ENCODE results near the gene TEX14.

The TEX14 gene

DNA sequence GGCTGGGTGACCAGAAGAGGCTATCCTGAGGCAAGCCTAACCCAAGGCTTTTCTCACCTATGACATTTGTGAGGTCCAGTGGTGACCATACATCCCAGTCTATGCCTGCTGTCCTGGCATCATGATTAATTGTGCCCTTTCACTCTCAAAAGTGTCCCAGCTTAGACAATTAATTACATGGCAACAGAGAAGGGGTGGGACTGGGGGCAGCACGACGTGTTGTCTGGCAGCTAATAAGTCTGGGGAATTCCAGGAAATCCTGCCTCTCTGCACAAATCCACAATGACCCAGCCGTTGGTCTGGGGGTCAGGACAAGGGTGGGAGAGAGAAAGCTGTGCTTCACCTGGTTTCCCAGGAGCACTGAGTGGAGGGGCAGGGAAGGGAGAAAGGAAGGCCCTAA, 163.4 kb downstream of the TEX14 start:
- H3F3A ChIP-seq (ENCODE audit: insufficient read depth) = no peaks in the 10 kb centered on the region
- no peak overlapping the region for H3K4me2 ChIP-seq (ENCODE audit: low read depth, low read length, poor library complexity, severe bottlenecking)
- no peak overlapping the region for H2AFZ ChIP-seq (ENCODE audit: low read depth, low read length, severe bottlenecking)
- H3K27ac ChIP-seq (ENCODE audit: low read depth, low read length) = no peak overlapping the region
- TF ChIP-seq, protein P1, sequence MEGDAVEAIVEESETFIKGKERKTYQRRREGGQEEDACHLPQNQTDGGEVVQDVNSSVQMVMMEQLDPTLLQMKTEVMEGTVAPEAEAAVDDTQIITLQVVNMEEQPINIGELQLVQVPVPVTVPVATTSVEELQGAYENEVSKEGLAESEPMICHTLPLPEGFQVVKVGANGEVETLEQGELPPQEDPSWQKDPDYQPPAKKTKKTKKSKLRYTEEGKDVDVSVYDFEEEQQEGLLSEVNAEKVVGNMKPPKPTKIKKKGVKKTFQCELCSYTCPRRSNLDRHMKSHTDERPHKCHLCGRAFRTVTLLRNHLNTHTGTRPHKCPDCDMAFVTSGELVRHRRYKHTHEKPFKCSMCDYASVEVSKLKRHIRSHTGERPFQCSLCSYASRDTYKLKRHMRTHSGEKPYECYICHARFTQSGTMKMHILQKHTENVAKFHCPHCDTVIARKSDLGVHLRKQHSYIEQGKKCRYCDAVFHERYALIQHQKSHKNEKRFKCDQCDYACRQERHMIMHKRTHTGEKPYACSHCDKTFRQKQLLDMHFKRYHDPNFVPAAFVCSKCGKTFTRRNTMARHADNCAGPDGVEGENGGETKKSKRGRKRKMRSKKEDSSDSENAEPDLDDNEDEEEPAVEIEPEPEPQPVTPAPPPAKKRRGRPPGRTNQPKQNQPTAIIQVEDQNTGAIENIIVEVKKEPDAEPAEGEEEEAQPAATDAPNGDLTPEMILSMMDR (IDR thresholded peaks at IDR 0.05; ENCODE audit: insufficient read depth, low read length, poor library complexity, severe bottlenecking) = no peak
- TF ChIP-seq EZH2phosphoT487 (conservative IDR thresholded peaks at IDR 0.05; ENCODE audit: low read length) = no peak
- no peak overlapping the region for H3K9ac ChIP-seq (ENCODE audit: low read length)
- H3K36me3 ChIP-seq (ENCODE audit: low read length) = no peaks in the 10 kb centered on the region
- H4K20me1 ChIP-seq (ENCODE audit: low read depth, low read length) = no peaks in the 10 kb centered on the region
- H3K79me2 ChIP-seq (ENCODE audit: insufficient read depth, low read length) = no peaks in the 10 kb centered on the region
- H3K9me3 ChIP-seq (ENCODE audit: insufficient read depth, low read length) = no peaks in the 10 kb centered on the region
- H3K27me3 ChIP-seq (ENCODE audit: low read length) = no peaks in the 10 kb centered on the region
- no peak overlapping the region for H3K4me3 ChIP-seq (ENCODE audit: insufficient read depth, low read length, poor library complexity, severe bottlenecking)
- H3K9me2 ChIP-seq (replicated peaks; ENCODE audit: insufficient read depth, low read length) = no peaks in the 10 kb centered on the region

DNA sequence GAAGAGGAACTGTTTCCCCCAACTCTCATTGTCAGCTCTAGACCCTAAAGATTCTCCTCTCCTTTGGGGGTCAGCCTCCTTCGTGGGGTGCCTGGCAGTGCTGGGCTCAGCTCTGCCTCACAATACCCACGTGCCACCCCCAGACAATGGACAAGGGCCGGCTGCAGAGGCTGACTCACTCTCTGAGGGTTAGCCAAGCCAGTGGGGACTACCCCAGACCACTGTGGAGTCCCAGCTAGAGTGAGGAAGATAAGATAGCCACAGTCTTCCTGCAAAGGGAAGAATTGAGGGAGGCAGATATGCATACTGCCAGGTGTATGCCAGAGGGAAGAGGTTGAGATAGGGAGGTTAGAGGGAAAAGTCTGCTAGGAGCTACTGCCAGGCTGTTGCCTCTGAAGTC, 163.9 kb downstream of the TEX14 start:
- no peak overlapping the region for H3K9ac ChIP-seq (ENCODE audit: low read length)
- no peaks in the 10 kb centered on the region for H3K9me3 ChIP-seq (ENCODE audit: insufficient read depth, low read length)
- H3K4me2 ChIP-seq (ENCODE audit: low read depth, low read length, poor library complexity, severe bottlenecking) = no peak overlapping the region
- TF ChIP-seq EZH2phosphoT487 (conservative IDR thresholded peaks at IDR 0.05; ENCODE audit: low read length) = no peak
- TF ChIP-seq, protein P1 (IDR thresholded peaks at IDR 0.05; ENCODE audit: insufficient read depth, low read length, poor library complexity, severe bottlenecking) = no peak
- H4K20me1 ChIP-seq (ENCODE audit: low read depth, low read length) = no peaks in the 10 kb centered on the region
- no peaks in the 10 kb centered on the region for H3K36me3 ChIP-seq (ENCODE audit: low read length)
- no peaks in the 10 kb centered on the region for H3K9me2 ChIP-seq (replicated peaks; ENCODE audit: insufficient read depth, low read length)
- no peak overlapping the region for H3K4me3 ChIP-seq (ENCODE audit: insufficient read depth, low read length, poor library complexity, severe bottlenecking)
- H3K27ac ChIP-seq (ENCODE audit: low read depth, low read length) = no peak overlapping the region
- no peak overlapping the region for H2AFZ ChIP-seq (ENCODE audit: low read depth, low read length, severe bottlenecking)
- no peaks in the 10 kb centered on the region for H3K79me2 ChIP-seq (ENCODE audit: insufficient read depth, low read length)
- H3K27me3 ChIP-seq (ENCODE audit: low read length) = no peaks in the 10 kb centered on the region
- no peaks in the 10 kb centered on the region for H3F3A ChIP-seq (ENCODE audit: insufficient read depth)

DNA sequence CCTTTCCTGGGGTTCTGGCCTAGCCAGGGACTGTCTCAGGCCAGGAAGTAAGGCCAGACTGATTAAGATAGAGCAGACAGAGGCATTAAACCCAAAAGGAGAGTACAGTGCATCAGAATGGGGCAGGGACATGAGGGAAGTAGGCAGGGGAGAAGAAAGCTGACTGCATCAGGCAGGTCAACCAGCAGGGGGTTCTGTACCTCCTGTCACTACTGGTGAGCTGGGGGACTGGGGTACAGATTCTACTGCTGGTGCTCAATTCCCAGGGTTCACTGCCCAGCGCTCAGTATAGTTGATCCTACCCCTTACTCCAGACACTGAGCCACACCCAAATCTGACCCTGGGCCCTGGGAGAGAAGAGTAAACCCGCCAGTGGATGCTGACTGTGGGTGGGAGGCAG, 164.5 kb downstream of the TEX14 start:
- Histone ChIP-seq H3K9ac (ENCODE audit: low read length) (no peak overlapping the region), H2AFZ (ENCODE audit: low read depth, low read length, severe bottlenecking) (no peak overlapping the region), H3F3A (ENCODE audit: insufficient read depth) (no peaks in the 10 kb centered on the region), H3K9me2 (replicated peaks; ENCODE audit: insufficient read depth, low read length) (no peaks in the 10 kb centered on the region), H3K4me3 (ENCODE audit: insufficient read depth, low read length, poor library complexity, severe bottlenecking) (no peak overlapping the region), H3K36me3 (ENCODE audit: low read length) (no peaks in the 10 kb centered on the region), H4K20me1 (ENCODE audit: low read depth, low read length) (no peaks in the 10 kb centered on the region), H3K27me3 (ENCODE audit: low read length) (no peaks in the 10 kb centered on the region), H3K9me3 (ENCODE audit: insufficient read depth, low read length) (no peaks in the 10 kb centered on the region), H3K4me2 (ENCODE audit: low read depth, low read length, poor library complexity, severe bottlenecking) (no peak overlapping the region), H3K27ac (ENCODE audit: low read depth, low read length) (no peak overlapping the region), H3K79me2 (ENCODE audit: insufficient read depth, low read length) (no peaks in the 10 kb centered on the region)
- TF ChIP-seq EZH2phosphoT487 (conservative IDR thresholded peaks at IDR 0.05; ENCODE audit: low read length) = no peak
- TF ChIP-seq, protein P1 (IDR thresholded peaks at IDR 0.05; ENCODE audit: insufficient read depth, low read length, poor library complexity, severe bottlenecking) = no peak

Data from SU-DHL-6 (cell line).